Nephron (organoid): ENCODE results near the gene BBOF1.

Experiments used
- H3K27ac Mint-ChIP-seq, 3 experiments: 2 replicates each; pipeline ENCODE4 v1.8.0; 2020; ENCODE audit warnings: mixed read lengths in 3 of 3, mild to moderate bottlenecking in 2 of 3, moderate library complexity in 1 of 3
- H3K27me3 Mint-ChIP-seq: 2 replicates; pipeline ENCODE4 v1.8.0; 2021; ENCODE audit warnings: low read depth, mild to moderate bottlenecking, moderate library complexity, mixed read lengths
- H3K36me3 Mint-ChIP-seq: 2 replicates; pipeline ENCODE4 v1.8.0; 2020; ENCODE audit warnings: low read depth, mixed read lengths
- H3K4me1 Mint-ChIP-seq: 2 replicates; pipeline ENCODE4 v1.8.0; 2020; ENCODE audit warnings: mixed read lengths
- H3K4me3 Mint-ChIP-seq, 3 experiments: 2 replicates each; pipeline ENCODE4 v1.8.0; 2020; ENCODE audit warnings: mild to moderate bottlenecking in 3 of 3, mixed read lengths in 3 of 3, moderate library complexity in 2 of 3
- H3K9me3 Mint-ChIP-seq: 2 replicates; pipeline ENCODE4 v1.8.0; 2020; ENCODE audit warnings: mixed read lengths
- TF ChIP-seq, protein P1 (sequence below), 3 experiments: fragments of 200-600 bp; sonication (generic); IDR thresholded peaks; one replicate each; pipeline ENCODE4 v1.5.0; 2021; ENCODE audit warnings: antibody characterized with exemption in 3 of 3; ENCODE audit not compliant: unreplicated experiment in 3 of 3

BBOF1 gene

GRCh38 chr14:74038020-74038859, 19.1 kb downstream of the BBOF1 start:
- TF ChIP-seq, protein P1, sequence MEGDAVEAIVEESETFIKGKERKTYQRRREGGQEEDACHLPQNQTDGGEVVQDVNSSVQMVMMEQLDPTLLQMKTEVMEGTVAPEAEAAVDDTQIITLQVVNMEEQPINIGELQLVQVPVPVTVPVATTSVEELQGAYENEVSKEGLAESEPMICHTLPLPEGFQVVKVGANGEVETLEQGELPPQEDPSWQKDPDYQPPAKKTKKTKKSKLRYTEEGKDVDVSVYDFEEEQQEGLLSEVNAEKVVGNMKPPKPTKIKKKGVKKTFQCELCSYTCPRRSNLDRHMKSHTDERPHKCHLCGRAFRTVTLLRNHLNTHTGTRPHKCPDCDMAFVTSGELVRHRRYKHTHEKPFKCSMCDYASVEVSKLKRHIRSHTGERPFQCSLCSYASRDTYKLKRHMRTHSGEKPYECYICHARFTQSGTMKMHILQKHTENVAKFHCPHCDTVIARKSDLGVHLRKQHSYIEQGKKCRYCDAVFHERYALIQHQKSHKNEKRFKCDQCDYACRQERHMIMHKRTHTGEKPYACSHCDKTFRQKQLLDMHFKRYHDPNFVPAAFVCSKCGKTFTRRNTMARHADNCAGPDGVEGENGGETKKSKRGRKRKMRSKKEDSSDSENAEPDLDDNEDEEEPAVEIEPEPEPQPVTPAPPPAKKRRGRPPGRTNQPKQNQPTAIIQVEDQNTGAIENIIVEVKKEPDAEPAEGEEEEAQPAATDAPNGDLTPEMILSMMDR (IDR thresholded peaks at IDR 0.05; ENCODE audit: unreplicated experiment in 3 of 3): peak; percentile 64 to 73 (median 66)
- Mint-ChIP-seq H3K27me3 (no peaks in the 10 kb centered on the region), H3K36me3 (peaks cover 5% of the 10 kb centered on the region), H3K4me3 (no peak overlapping the region), H3K4me1 (no peaks in the 10 kb centered on the region), H3K27ac (no peak overlapping the region), H3K9me3 (no peaks in the 10 kb centered on the region)

DNA sequence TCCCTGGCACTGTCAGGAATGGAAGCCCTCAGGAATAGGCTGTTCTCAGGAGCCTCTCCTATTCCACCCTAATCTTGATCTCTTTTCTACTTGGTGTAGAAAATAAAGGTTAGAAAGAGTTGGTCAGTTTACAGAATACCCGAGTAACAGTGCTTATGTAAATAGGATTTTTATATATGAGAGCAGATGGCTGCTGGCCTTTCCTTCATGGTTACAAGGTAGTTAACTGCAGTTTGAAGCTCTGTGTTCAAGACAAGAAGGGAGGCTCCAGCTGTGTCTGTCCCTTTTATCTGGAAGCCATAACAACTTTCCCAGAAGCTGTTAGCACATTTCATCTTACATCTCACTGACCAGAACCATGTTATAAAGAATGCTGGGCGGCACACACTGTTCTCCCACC, 23.1 kb downstream of the BBOF1 start:
- H3K9me3 Mint-ChIP-seq: no peaks in the 10 kb centered on the region
- peaks cover 9% of the 10 kb centered on the region for H3K36me3 Mint-ChIP-seq
- no peaks in the 10 kb centered on the region for H3K4me1 Mint-ChIP-seq
- no peaks in the 10 kb centered on the region for H3K27me3 Mint-ChIP-seq
- TF ChIP-seq, protein P1 (IDR thresholded peaks at IDR 0.05; ENCODE audit: unreplicated experiment in 3 of 3): no peak
- H3K27ac Mint-ChIP-seq: no peak overlapping the region
- H3K4me3 Mint-ChIP-seq: no peak overlapping the region

- no peak overlapping the region for H3K27ac Mint-ChIP-seq
- H3K4me1 Mint-ChIP-seq: no peaks in the 10 kb centered on the region
- TF ChIP-seq, protein P1 (IDR thresholded peaks at IDR 0.05; ENCODE audit: unreplicated experiment in 3 of 3): no peak
- no peaks in the 10 kb centered on the region for H3K9me3 Mint-ChIP-seq
- peaks cover 13% of the 10 kb centered on the region for H3K36me3 Mint-ChIP-seq
- no peaks in the 10 kb centered on the region for H3K27me3 Mint-ChIP-seq
- H3K4me3 Mint-ChIP-seq: no peak overlapping the region
Measured at GRCh38 chr14:74045522-74045921, 26.4 kb downstream of the BBOF1 start.

DNA sequence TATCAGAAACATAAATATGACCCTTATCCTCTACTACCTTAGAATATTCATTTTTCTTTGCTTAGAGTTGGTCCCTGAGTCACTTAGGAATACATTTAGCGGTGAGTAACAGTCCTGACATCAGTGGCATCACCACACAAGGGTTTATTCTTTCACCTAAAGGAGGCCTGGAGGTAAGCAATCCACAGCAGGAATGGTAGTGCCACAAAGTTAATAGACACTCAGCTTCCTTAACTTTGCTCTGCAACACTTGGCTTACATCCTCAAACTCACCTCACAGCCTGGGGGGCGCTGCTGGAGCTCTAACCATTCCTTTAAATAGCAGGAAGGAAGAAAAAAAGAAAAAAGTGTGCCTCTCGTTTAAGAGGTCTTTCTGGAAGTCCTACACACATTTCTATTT, 29.1 kb downstream of the BBOF1 start:
- no peak overlapping the region for H3K4me3 Mint-ChIP-seq
- H3K27ac Mint-ChIP-seq: no peak overlapping the region
- H3K4me1 Mint-ChIP-seq: no peaks in the 10 kb centered on the region
- H3K36me3 Mint-ChIP-seq: peaks cover 8% of the 10 kb centered on the region
- H3K27me3 Mint-ChIP-seq: no peaks in the 10 kb centered on the region
- no peaks in the 10 kb centered on the region for H3K9me3 Mint-ChIP-seq
- TF ChIP-seq, protein P1 (IDR thresholded peaks at IDR 0.05; ENCODE audit: unreplicated experiment in 3 of 3): no peak

- H3K4me3 Mint-ChIP-seq: no peak overlapping the region
- TF ChIP-seq, protein P1 (IDR thresholded peaks at IDR 0.05; ENCODE audit: unreplicated experiment in 3 of 3): no peak
- H3K4me1 Mint-ChIP-seq: no peaks in the 10 kb centered on the region
- H3K9me3 Mint-ChIP-seq: no peaks in the 10 kb centered on the region
- H3K27ac Mint-ChIP-seq: no peak overlapping the region
- H3K27me3 Mint-ChIP-seq: no peaks in the 10 kb centered on the region
- H3K36me3 Mint-ChIP-seq: peaks cover 11% of the 10 kb centered on the region
Measured at GRCh38 chr14:74049876-74050495, 30.8 kb downstream of the BBOF1 start.

DNA sequence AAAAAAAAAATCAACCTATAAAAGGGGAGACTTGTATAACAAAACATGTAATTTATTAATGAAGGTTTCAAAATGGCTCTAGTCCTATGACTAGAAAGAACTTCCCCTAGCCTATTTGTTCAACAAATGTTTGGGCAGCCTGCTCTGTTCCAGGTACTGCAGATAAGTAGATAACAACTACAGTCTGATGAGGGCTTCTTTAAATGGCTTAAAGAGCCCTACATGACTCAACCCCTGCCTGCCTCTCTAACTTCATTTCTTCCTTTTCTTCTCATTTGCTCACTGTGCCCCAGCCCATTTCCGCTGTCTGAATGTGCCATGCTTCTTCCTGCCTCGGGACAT, 43.6 kb downstream of the BBOF1 start:
- Mint-ChIP-seq H3K4me3 (no peak overlapping the region), H3K36me3 (peaks cover 55% of the 10 kb centered on the region), H3K27me3 (no peaks in the 10 kb centered on the region), H3K27ac (no peak overlapping the region), H3K4me1 (no peaks in the 10 kb centered on the region), H3K9me3 (no peaks in the 10 kb centered on the region)
- TF ChIP-seq, protein P1 (IDR thresholded peaks at IDR 0.05; ENCODE audit: unreplicated experiment in 3 of 3): no peak
